HG02571 (cell line): Measurements from ENCODE around the gene SLAMF8.
A peak's percentile ranks its signal among the peaks of the same experiment; 100 is the strongest.

Experiments
- ATAC-seq: cut with Tn5 transposase; IDR thresholded peaks from one replicate; pipeline ENCODE4 v1.9.1; 2021; ENCODE audit warnings: mild to moderate bottlenecking, moderate library complexity; ENCODE audit not compliant: unreplicated experiment

Gene SLAMF8

DNA sequence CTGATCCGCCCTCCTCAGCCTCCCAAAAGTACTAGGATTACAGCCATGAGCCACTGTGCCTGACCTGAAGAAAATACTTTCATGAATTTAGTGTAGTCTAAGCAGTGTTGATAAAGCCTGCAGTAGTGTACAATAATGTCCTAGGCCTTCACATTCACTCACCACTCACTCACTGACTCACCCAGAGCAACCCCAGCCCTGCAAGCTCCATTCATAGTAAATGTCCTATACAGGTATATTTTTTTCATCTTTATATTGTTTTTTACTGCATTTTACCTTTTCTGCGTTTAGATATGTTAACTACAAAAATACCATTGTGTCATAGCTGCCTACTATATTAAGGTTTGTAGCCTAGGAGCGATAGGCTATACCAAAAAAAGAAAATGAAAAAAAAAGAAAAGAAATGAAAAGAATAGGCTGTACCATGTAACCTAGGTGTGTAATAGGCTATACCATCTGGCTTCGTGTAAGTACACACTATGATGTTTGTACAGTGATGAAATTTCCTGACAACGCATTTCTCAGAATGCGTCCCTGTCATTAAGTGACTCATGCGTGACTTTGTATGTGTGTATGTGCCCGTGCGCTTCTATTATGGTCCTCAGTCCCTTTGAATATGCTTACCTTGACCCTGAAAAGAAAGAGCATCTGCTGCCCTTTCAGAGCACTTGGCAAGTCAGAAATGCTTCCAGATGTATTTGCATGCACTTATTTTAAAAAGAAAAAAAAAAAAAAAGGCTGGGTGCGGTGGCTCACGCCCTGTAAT lies 9.2 kb upstream of the SLAMF8 start:
- no peak for ATAC-seq

DNA sequence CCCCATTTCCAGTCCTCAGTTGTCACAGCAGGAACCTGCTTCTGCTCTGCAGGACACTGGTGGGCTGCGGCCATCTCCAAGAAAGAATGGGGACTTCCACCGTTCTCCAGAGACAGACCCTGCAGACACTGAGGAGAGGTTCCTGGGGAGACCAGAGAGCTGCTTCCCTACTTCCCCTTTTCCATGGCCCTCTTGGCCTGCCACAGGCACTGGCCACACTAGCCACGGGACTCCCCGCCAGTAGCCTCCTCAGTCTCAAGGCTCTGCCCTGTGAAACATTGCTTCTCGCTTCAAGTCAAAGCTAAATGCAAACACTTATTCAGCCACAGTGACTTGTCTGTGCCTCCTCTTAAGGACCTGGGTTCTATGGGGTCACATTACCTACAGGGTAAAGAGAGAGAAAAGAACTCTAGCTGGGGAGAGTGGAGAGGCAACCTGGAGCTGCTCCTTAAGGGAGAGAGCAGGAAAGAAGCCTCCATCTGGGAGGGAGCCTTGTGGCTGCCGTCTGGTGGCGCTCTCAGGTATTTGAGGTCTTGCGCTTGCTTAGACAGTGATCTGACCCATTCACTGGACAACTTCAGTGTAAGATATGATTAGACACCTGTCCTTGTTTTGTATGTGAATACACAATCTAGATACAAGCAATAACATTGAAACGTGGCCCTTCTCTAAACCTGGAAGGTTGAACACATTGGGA lies 5.4 kb upstream of the SLAMF8 start:
- no peak for ATAC-seq

DNA sequence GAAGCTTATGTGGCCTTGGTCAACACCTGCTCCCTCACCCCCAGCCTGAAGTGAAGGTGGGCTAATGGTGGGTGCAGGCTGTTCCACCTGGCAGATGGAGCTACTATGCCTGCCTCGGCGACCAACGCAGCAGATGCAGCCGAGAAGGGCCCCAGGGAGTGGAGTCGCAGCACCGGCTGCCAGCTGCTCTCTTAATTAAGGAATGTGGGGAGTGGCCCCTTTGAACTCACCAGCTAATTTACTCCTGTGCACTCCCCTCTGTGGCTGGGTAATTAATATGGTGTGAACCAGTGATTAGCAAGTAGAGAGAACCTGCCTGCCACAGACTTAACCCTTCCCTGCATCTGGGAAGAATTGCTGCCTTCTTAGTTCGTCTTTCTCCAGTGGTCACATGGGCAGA lies 3.3 kb upstream of the SLAMF8 start:
- ATAC-seq = no peak

DNA sequence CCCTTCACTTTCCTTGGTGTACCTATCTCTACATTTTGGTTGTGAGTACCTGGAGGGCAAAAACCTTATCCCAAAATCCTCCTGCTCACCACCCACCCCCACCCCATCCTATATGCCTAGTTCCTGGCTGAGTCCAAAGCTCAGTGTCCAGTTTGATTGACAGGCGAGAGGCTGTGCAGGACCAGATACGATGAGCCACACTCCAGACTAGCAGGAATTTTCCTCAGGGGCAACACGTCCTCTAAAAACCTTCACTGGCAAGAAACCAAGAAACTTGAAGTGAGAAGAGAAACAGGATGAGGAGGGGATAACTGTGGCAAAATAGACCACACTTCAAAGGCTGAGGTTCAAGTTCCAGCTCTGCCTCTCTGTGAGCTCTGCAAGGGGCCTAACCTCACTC lies 1.1 kb upstream of the SLAMF8 start:
- ATAC-seq = no peak

DNA sequence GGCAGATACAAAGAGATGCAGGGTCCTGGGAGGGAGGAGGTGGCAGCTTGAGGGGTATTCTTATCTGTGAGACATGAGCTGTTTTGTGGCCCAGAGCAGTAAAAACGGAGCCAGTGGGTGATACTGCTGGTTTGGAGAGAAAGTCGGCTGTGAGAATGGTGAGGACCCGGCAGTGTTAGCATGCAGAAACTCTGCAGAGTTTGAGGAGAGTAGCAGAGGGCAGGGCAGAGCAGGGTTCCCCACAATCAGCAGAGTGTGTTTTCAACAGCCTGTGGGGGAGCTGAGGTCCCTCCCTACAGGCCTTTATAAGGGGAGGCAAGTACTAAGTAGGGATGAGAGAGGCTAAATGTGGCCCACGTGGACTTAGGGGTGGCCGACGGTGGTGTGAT lies 423 bp downstream of the SLAMF8 start:
- no peak for ATAC-seq

DNA sequence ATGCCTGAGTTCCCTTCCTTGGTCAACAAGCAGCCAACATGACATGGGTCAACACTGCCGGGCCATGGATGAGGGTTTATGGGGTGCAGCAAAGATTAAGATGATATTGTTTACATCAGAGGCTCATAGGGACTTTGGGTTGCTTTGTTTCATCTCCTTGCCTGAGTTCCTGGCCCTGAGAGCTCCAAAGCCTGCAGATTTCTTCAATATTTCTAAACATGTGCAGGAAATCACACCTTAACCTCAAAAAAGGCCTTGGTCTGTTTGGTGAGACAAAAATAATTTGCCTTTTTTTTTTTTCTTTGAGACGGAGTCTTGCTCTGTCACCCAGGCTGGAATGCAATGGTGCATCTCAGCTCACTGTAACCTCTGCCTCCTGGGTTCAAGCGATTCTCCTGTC lies 876 bp downstream of the SLAMF8 start:
- ATAC-seq = no peak

DNA sequence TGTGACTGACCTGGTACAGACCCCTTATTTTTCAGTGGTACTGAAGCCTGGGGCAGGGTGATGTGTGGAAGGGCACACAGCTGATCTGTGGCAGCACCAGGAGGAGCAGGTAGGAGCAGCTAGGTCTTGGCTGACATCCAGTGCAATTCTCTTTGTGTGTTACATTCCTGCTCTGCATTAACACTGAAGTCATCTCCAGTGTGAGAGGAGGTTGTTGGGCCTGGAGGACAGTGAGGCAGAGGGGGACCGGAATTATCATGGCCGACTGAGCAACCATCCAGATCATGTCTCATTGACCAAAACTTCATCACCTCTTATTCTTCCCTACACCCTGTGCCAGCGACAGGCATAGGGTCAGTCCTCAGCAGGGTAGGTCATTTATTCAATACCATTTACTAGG lies 1.5 kb downstream of the SLAMF8 start:
- ATAC-seq = no peak

DNA sequence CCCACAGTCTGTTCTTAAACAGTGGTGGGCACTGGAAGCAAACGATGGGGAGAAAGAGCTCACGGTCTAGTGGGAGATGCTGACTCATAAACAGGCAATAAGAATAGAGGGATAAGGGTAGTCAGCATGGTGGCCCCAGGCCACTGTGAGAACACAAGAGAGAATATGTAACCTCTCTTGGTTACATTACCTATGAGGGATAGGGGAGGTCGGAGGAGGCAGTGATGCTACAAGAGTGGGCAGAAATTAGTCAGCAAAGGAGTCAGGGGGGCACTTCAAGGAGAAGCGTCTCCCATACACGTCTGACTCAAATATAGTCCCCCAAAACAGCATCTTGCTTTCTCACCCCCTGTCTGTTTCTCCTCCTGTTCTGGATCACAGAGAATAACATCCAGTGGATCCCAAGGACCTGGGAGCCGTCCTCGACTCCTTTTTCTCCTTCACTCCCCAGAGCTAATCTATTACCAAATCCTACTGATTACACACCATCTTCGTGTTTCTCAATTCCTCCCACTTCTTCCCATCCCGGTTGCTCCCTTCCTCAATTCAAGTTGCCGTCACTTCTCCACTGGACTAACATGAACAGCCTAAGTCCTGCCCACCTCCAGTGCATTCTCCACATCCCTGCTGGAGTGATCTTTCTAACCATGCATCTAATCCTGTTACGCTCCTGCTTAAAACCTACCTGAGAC lies 2.1 kb downstream of the SLAMF8 start:
- no peak for ATAC-seq

DNA sequence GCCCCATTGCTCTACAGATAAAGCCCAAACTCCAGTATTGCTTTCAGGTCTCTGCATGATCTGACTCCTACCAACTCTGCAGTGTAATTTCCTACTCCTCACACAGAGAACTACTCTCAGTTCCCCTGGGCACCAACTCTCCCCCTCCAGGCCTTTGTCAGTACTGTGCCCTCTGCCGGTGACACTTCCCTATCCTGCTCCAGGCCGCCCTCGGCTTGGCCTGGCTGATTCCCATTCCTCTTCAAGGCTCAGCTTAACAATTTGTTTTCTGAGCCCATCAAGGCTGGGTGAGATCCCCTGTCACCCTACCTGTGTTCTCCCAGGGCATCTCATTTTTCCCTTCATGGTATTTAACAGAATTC lies 2.6 kb downstream of the SLAMF8 start:
- peak; percentile 68 for ATAC-seq

DNA sequence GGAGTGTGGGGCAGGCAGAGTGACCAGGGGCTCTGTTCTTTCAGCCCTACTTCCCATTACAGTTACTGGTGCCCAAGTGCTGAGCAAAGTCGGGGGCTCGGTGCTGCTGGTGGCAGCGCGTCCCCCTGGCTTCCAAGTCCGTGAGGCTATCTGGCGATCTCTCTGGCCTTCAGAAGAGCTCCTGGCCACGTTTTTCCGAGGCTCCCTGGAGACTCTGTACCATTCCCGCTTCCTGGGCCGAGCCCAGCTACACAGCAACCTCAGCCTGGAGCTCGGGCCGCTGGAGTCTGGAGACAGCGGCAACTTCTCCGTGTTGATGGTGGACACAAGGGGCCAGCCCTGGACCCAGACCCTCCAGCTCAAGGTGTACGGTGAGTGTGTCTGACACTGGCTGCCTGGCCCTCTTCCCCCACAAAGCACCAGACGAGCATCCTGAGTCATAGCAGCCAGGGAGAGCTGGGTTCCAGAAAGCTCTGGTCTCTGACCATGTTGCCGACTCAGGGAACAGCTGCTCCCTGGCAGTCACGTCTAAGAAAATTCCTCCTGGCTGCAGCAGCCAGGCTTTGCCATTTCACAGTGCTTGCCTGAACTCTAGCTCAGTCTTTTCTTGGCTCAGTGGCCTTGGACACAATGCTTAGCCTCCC lies 3.3 kb downstream of the SLAMF8 start:
- no peak for ATAC-seq

DNA sequence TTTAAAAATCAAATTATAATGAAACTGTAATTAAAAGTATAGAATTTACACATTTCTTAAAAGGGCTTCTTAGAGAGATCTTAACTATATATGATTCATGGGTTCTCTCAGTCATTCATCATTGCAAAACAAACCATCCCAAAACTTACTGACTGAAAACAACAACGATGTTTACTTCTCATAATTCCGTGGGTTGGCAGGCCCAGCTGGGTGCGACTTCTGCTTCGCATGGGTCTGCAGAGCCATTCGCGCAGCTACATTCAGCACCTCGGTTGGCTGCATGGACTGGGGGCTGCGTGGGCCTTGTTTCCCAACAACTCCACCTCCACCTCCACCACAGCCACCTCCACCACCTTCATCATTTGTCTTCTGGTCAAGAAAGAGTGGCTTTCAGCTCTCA lies 4.0 kb downstream of the SLAMF8 start:
- no peak for ATAC-seq

DNA sequence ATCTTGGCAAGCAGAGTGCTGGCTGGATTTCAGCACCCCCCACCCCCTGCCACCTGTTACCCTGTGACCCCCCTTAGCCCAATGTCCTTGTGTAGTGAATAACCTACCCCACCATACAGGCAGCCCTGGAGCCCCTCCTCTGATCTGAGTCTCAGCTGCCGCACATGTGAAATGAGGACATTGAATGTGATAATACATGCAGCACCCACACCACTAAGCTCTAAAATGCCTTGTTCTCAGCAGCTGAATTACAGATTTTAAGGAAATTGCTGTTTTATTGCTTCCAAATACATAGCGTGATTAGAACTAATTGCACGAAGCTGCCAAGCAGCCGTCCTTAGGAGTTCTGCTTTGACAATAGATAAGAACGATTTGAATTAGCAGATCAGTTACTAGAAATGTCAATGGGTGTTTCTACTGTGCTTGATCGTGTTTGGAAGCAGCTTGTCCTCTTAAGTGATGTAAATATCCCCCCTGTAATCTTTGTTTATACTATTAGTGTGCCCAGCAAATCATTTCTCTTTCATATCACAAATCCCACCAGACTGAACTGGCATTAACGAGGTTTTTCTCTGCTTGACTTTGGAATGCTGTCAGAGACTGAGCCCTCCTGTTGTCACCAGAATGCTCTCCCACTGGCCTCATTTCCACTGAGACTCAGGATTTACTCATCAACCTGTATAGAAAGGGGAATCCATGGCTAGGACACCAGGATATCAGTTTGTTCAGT lies 4.9 kb downstream of the SLAMF8 start:
- ATAC-seq = no peak

DNA sequence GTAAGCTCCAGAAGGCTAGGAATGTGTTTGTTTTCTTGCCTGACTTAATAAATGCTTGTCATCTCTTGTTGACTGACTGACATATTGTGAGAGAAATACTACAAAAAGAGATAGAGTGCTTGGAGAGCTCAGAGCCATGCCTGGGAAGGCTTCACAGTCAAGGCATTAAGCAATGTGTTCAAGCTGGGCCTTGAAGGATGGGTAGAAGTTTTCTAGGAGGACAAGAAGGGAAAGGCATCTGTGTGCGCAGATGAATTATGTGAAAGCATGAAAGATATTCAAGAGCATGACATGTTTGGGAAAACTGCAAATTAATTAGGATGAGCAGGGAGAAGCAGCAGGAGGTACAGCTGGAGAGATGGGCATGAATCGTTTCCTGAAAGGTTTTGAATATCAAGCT lies 5.6 kb downstream of the SLAMF8 start:
- no peak for ATAC-seq

DNA sequence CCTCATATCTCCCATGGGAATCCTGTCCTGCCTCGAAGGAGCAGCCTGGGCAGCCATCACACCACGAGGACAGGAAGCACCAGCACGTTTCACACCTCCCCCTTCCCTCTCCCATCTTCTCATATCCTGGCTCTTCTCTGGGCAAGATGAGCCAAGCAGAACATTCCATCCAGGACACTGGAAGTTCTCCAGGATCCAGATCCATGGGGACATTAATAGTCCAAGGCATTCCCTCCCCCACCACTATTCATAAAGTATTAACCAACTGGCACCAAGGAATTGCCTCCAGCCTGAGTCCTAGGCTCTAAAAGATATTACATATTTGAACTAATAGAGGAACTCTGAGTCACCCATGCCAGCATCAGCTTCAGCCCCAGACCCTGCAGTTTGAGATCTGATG lies 8.7 kb downstream of the SLAMF8 start:
- ATAC-seq = no peak

DNA sequence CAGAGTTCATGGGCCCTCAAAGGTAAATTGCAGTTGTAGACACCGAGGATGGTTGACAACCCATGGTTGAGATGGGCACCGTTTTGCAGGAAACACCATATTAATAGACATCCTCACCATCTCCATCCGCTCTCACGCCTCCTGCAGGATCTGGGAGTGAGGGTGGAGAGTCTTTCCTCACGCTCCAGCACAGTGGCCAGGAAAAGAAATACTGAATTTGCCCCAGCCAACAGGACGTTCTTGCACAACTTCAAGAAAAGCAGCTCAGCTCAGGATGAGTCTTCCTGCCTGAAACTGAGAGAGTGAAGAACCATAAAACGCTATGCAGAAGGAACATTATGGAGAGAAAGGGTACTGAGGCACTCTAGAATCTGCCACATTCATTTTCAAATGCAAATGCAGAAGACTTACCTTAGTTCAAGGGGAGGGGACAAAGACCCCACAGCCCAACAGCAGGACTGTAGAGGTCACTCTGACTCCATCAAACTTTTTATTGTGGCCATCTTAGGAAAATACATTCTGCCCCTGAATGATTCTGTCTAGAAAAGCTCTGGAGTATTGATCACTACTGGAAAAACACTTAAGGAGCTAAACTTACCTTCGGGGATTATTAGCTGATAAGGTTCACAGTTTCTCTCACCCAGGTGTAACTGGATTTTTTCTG lies 9.3 kb downstream of the SLAMF8 start:
- ATAC-seq = no peak

DNA sequence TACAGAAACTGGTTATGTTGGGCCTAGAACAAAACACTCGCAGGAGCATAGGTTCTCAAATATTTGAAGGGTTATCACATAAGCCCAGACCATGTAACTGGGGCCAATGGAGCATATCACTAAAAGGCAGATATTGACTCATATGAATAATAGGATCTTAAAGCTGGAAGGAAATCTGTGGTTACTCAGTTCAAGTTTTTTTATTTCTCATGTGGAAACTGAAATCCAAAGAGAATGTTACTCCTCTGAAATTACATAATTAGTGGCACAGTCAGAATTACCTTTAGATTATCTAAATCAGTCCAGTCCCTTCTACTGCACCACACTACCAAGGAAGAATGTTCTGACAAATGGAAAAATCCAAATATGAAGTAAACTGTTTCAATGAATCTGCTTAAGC lies 12.0 kb downstream of the SLAMF8 start:
- no peak for ATAC-seq

DNA sequence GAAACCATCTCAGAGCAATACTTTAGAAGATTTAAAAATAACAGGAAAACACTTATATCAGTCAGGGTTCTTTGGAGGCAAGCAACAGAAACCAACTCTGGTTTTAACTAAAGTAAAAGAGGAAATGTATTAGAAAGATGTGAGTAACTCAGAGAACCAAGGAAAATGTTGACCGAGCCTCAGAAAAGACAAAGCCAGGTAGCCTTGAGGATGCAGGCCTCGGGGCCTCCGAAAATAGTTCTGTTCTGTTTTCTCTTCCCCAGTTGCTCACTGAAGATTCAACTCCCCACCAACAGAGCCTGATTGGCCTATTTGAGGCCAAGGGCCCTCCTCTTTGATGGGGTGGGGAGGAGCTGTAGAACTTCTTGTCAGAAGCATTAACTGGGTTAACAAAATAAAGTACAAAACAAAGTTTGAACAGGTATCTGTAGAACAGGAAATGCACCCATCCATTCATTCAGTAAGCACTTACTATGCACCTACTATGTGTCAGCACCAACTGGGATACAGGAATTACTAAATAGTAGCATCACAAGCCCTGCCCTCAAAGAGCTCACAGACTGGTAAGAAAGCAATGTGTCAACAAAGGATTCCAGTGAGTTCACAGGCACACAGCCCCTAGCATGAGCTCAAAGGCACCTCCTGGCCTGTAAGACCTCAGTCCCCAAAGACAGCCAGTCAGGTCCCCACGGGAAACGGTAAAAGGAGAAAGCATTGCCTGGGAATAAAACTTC lies 12.6 kb downstream of the SLAMF8 start:
- no peak for ATAC-seq

DNA sequence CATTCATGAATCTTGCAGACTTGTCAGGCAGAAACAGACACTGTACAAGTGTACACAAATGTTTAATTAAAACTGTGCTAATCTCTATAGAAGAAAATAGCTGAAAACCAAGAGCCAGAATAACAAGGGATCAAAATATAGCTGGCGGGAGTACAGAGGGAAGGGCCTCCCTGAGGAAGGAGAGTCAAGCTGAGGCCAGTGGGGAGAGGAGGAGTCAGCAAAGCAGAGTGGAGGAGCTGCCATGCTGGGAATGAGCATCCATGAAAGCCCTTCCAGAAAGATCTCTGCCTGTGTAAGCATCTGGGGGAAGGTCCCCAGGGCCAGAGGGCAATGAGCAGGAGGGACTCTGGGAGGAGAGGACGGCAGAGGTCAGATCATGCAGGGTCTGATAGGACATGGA lies 15.1 kb downstream of the SLAMF8 start:
- no peak for ATAC-seq

DNA sequence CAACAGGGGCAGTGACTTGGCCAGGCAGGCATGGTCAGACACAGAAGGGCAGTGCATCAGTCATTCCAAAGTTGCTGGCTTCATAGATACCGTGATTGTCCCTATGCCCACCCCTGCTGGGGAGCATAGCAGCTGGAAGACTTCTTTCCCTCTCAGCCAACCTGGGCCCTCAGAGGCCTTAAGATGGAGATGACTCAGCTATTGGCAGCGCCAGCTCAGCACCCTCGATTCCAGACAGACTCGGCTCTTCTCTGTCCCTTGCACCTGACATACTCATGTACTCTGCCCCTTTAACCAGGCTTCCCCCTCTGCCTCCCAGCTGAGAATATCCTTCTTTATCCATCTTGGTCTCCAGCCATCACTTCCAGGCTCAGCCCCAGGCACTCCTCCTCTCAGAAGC lies 16.8 kb downstream of the SLAMF8 start:
- ATAC-seq = no peak
